Peyer's patch (tissue), 4 donors: ENCODE results near the gene LPGAT1.

Experiments used
- POLR2A ChIP-seq, 2 donors: fragments of 450-650 bp; IDR thresholded peaks; one replicate each; pipeline ENCODE4 v1.5.1; 2017; ENCODE audit warnings: antibody characterized with exemption in 2 of 2, mild to moderate bottlenecking in 2 of 2, moderate library complexity in 2 of 2
- TF ChIP-seq, protein P1 (sequence below), 6 experiments: fragments of 450-650 bp in 4 of 6; fragments of 200-600 bp in 2 of 6; sonication (generic) in 1 of 6; IDR thresholded peaks; one replicate each; pipeline ENCODE4 v1.5.1; 2017 to 2019; ENCODE audit warnings: antibody characterized with exemption in 6 of 6, mild to moderate bottlenecking in 3 of 6, moderate library complexity in 1 of 6

DNA sequence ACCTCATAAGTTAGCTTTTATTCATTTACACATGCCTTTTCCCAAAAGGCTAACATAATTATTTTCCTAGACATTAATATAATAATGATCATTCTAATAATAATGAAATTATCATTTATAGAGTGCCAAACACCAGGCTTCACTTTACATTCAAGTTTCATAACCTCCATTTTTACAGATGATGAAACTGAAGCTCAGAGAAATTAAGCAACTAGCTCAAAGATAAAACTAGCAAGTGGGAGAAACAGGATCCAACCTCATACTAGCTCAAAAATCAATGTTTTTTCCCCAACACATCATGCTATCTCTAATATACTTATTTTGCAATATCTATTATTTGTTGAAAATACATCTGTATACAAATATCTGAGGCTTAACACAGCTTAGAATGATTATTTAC is 14.0 kb downstream of the LPGAT1 start:
- TF ChIP-seq POLR2A (IDR thresholded peaks at IDR 0.05): no peak
- TF ChIP-seq, protein P1, sequence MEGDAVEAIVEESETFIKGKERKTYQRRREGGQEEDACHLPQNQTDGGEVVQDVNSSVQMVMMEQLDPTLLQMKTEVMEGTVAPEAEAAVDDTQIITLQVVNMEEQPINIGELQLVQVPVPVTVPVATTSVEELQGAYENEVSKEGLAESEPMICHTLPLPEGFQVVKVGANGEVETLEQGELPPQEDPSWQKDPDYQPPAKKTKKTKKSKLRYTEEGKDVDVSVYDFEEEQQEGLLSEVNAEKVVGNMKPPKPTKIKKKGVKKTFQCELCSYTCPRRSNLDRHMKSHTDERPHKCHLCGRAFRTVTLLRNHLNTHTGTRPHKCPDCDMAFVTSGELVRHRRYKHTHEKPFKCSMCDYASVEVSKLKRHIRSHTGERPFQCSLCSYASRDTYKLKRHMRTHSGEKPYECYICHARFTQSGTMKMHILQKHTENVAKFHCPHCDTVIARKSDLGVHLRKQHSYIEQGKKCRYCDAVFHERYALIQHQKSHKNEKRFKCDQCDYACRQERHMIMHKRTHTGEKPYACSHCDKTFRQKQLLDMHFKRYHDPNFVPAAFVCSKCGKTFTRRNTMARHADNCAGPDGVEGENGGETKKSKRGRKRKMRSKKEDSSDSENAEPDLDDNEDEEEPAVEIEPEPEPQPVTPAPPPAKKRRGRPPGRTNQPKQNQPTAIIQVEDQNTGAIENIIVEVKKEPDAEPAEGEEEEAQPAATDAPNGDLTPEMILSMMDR (IDR thresholded peaks at IDR 0.05): no peak
